OCI-LY7 (cell line): ENCODE results near the gene RNF130. TPM values are rescaled to one million over a fixed set of nuclear protein-coding genes. Genes with fewer than 3 reads are reported as not detected.

Experiments used
- BruUV-seq: library from RNA; stranded (reverse); fragments of 400-500 nt; replicated peaks from 2 replicates; lab custom pipeline; 2021; lab: Mats Ljungman, UMichigan
- CTCF ChIA-PET: fragments of 300-600 bp; sonication (Branson Sonifier 250); formaldehyde crosslinking; loops from one replicate; lab custom pipeline; 2022; ENCODE audit warnings: antibody characterized with exemption; ENCODE audit not compliant: unreplicated experiment; lab: Charles Lee
- POLR2A ChIA-PET: fragments of 300-600 bp; sonication (Branson Sonifier 250); formaldehyde crosslinking; loops from one replicate; lab custom pipeline; 2022; ENCODE audit warnings: antibody characterized with exemption; lab: Charles Lee
- DNase-seq: peaks from one replicate; pipeline ENCODE4 v3.0.0-alpha.2; 2015; ENCODE audit warnings: low spot score
- H2AFZ ChIP-seq: fragments of 200-600 bp; sonication (generic), shearing (Covaris generic); 2 replicates; pipeline ENCODE4 v1.6.1; 2014; ENCODE audit warnings: mild to moderate bottlenecking, antibody characterized with exemption, low read length, moderate library complexity
- H3K27ac ChIP-seq: fragments of 200-600 bp; sonication (generic); 2 replicates; pipeline ENCODE4 v1.5.1; 2014; ENCODE audit warnings: mixed run types, low read depth, mild to moderate bottlenecking, moderate library complexity, low read length, inconsistent platforms; ENCODE audit not compliant: poor library complexity, severe bottlenecking
- H3K36me3 ChIP-seq: fragments of 200-600 bp; sonication (generic); 2 replicates; pipeline ENCODE4 v1.6.1; 2014; ENCODE audit warnings: mild to moderate bottlenecking, antibody characterized with exemption, low read length, moderate library complexity, mixed read lengths; ENCODE audit not compliant: insufficient read depth
- H3K4me1 ChIP-seq: fragments of 200-600 bp; sonication (generic); 2 replicates; pipeline ENCODE4 v1.5.1; 2014; ENCODE audit warnings: mild to moderate bottlenecking, low read length; ENCODE audit not compliant: insufficient read depth, poor library complexity, severe bottlenecking
- H3K4me2 ChIP-seq: fragments of 200-600 bp; sonication (generic); 2 replicates; pipeline ENCODE4 v1.6.1; 2014; ENCODE audit warnings: mild to moderate bottlenecking, low read length
- H3K4me3 ChIP-seq: fragments of 200-600 bp; sonication (generic); 2 replicates; pipeline ENCODE4 v1.5.1; 2014; ENCODE audit warnings: mild to moderate bottlenecking, low read depth, low read length; ENCODE audit not compliant: poor library complexity, severe bottlenecking
- H3K79me2 ChIP-seq: fragments of 200-600 bp; sonication (generic); 2 replicates; pipeline ENCODE4 v1.6.1; 2016; ENCODE audit warnings: low read depth, mild to moderate bottlenecking, low read length, moderate library complexity, mixed read lengths; ENCODE audit not compliant: insufficient read depth
- H3K9me2 ChIP-seq: fragments of 200-600 bp; sonication (generic); 2 replicates; pipeline ENCODE4 v1.6.1; 2016; ENCODE audit warnings: mild to moderate bottlenecking, low read length, mixed read lengths; ENCODE audit not compliant: insufficient read depth
- H3K9me3 ChIP-seq: fragments of 200-600 bp; sonication (generic); 2 replicates; pipeline ENCODE4 v1.6.1; 2014; ENCODE audit warnings: mild to moderate bottlenecking, mixed run types, low read length, mixed read lengths
- H4K20me1 ChIP-seq: fragments of 200-600 bp; sonication (generic); 2 replicates; pipeline ENCODE4 v1.6.1; 2014; ENCODE audit warnings: mild to moderate bottlenecking, antibody characterized with exemption, low read length, moderate library complexity, mixed read lengths; ENCODE audit not compliant: insufficient read depth
- CTCF ChIP-seq: fragments of 200-600 bp; sonication (generic); conservative IDR thresholded peaks from 2 replicates; pipeline ENCODE4 v1.5.1; 2014; ENCODE audit warnings: mild to moderate bottlenecking, antibody characterized with exemption, low read length, moderate library complexity, mixed read lengths
- EZH2phosphoT487 ChIP-seq: fragments of 200-600 bp; sonication (generic); IDR thresholded peaks from 2 replicates; pipeline ENCODE4 v1.6.1; 2018; ENCODE audit warnings: low read depth, borderline replicate concordance, mild to moderate bottlenecking, mixed run types, antibody characterized with exemption, low read length, moderate library complexity, mixed read lengths
- intact Hi-C: fragments of 100-400 bp; cut with micrococcal nuclease; formaldehyde crosslinking; loops from one replicate; pipeline ENCODE4 v1.10.0; 2022; ENCODE audit not compliant: unreplicated experiment
- total RNA-seq, 2 experiments: library from RNA; depleted of rRNA in 1 of 2; stranded (reverse); fragments of >200 nt in 1 of 2; shearing (Covaris generic) in 1 of 2; gene quantifications; 2 replicates each; pipeline ENCODE4 v1.2.3, GENCODE V29; 2014 to 2022

The RNF130 gene
- total RNA-seq, 2 experiments from 2014 or later, result 0.16 TPM; not detected in 1

- no peak for DNase-seq
- BruUV-seq, result no TSS peak
- H3K9me3 ChIP-seq, result no peaks in the 10 kb centered on the region
- peak overlapping the region; percentile 56; the same call in 1 of the 2 replicates for H3K4me2 ChIP-seq
- no peaks in the 10 kb centered on the region for H3K9me2 ChIP-seq
- no peaks in the 10 kb centered on the region for H3K79me2 ChIP-seq
- intact Hi-C loops, result loop anchor here (10.0 kb wide), 1 partner anchor 210 kb away; no protein-coding TSS in a partner anchor
- H3K4me3 ChIP-seq, result no peak overlapping the region
- H2AFZ ChIP-seq, result peak overlapping the region; percentile 65; the same call in 1 of the 2 replicates
- ChIA-PET CTCF (no interaction called here), POLR2A (interaction anchor here (0.6 to 1.0 kb wide), 2 partner anchors 60 to 132 kb away, joined by 3 read pairs; no protein-coding TSS in a partner anchor)
- peaks cover 27% of the 10 kb centered on the region for H3K4me1 ChIP-seq
- H4K20me1 ChIP-seq, result no peaks in the 10 kb centered on the region
- no peak overlapping the region for H3K27ac ChIP-seq
- TF ChIP-seq EZH2phosphoT487, result no peak
- TF ChIP-seq CTCF, result no peak
- no peaks in the 10 kb centered on the region for H3K36me3 ChIP-seq
Measured at GRCh38 chr5:179974246-179974945, 97.2 kb downstream of the RNF130 start.

- no peak for DNase-seq
- POLR2A ChIA-PET, result interaction anchor here (0.6 kb wide), 1 partner anchor 131 kb away, joined by 3 read pairs; no protein-coding TSS in a partner anchor
- H4K20me1 ChIP-seq, result no peaks in the 10 kb centered on the region
- no peak overlapping the region for H3K4me2 ChIP-seq
- H3K36me3 ChIP-seq, result no peaks in the 10 kb centered on the region
- no peaks in the 10 kb centered on the region for H3K9me2 ChIP-seq
- peaks cover 27% of the 10 kb centered on the region for H3K4me1 ChIP-seq
- H3K79me2 ChIP-seq, result no peaks in the 10 kb centered on the region
- no peaks in the 10 kb centered on the region for H3K9me3 ChIP-seq
- no peak overlapping the region for H2AFZ ChIP-seq
- TF ChIP-seq EZH2phosphoT487 (no peak), CTCF (no peak)
- no peak overlapping the region for H3K27ac ChIP-seq
- no peak overlapping the region for H3K4me3 ChIP-seq
- CTCF ChIA-PET, result no interaction called here
- intact Hi-C loops, result loop anchor here (10.0 kb wide), 1 partner anchor 209 kb away; no protein-coding TSS in a partner anchor
- no TSS peak for BruUV-seq
Measured at GRCh38 chr5:179973391-179973790, 98.2 kb downstream of the RNF130 start.

- Histone ChIP-seq H3K36me3 (no peaks in the 10 kb centered on the region), H3K4me3 (no peak overlapping the region), H3K4me2 (no peak overlapping the region), H3K27ac (no peak overlapping the region), H2AFZ (no peak overlapping the region), H3K4me1 (peaks cover 31% of the 10 kb centered on the region), H3K9me2 (no peaks in the 10 kb centered on the region), H3K79me2 (no peaks in the 10 kb centered on the region), H3K9me3 (no peaks in the 10 kb centered on the region), H4K20me1 (no peaks in the 10 kb centered on the region)
- intact Hi-C loops, result no loop called here
- ChIA-PET CTCF (no interaction called here), POLR2A (no interaction called here)
- TF ChIP-seq CTCF, result no peak
- TF ChIP-seq EZH2phosphoT487, result no peak
- no TSS peak for BruUV-seq
- no peak for DNase-seq
Measured at GRCh38 chr5:179969110-179969509, 102.4 kb downstream of the RNF130 start.
